HG02623 (cell line): ENCODE results near the gene TMEM134.
A peak's percentile ranks its signal among the peaks of the same experiment; 100 is the strongest.

Experiments
- ATAC-seq: cut with Tn5 transposase; IDR thresholded peaks from one replicate; pipeline ENCODE4 v1.9.1; 2021; ENCODE audit warnings: moderate library complexity; ENCODE audit not compliant: unreplicated experiment

TMEM134 gene

DNA sequence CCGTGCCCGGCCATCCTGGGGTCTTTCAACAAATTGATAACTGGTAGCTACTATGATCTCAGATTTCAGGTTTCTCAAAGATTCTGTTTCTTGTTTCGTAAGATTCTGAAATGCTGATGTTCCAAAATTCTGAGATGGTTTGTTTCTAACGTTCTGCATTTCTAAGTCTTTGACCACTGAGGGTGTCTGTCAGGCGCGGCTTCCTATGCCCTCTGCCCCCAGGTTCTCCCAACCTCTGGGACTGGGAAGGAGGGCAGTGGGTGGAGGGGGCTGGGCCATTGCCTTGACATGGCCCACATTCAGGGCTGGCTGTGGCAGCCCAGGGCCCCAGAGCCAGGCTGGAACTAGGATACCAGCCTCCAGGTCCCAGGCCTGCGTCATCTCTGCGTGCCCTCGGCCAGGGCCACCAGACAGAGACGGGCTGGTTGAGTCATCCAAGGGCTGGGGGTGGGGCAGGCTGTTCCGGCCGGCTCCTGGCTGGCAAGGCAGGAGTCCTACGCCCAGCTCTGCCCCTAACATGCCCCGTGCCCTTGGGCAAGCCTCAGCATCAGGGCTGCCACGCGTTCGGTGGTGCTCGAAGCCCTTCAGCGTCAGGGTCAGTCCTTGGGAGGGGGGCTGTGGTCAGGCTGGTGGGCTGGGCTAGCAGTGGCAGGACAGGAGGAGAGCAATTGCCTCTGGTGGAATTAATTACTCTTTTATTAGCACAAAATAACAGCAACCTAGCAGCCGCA is 5.2 kb downstream of the TMEM134 start:
- ATAC-seq, result no peak

GRCh38 chr11:67463186-67463585 is 5.9 kb downstream of the TMEM134 start:
- ATAC-seq, result no peak

DNA sequence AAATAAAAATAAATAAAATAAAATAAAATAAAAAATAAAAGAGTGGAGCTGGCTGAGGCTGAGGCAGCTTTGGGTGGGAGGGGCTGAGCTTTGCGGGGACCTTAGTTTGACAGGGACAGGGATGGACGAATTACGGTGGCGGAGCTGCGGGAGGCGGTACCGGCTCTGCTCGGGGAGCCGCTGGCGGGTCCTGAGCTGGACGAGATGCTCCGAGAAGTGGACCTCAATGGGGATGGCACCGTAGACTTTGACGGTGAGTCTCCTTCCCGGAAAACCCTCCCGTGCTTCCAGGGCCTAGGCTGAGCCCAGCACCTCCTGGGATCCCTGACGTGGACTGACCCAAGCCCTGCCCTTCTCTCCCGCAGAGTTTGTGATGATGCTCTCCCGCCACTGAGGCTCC is 10.8 kb downstream of the TMEM134 start:
- no peak for ATAC-seq

DNA sequence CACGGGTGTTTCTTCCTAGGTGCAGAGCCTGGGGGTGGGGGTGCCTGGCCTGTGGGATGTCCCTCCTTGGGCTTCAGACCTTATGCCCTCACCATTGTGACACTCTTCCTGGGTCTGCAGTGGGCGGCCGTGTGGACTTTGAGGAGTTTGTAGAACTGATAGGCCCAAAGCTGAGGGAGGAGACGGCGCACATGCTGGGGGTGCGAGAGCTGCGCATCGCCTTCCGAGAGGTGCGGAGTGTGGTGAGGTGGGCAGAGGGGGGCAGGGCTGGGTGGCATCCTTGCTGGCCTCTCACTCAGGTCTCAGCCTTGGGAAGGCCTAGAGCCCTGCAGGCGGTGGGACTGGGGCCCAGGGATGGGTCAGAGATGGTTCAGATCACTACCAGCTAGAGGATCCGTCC is 11.6 kb downstream of the TMEM134 start:
- no peak for ATAC-seq

DNA sequence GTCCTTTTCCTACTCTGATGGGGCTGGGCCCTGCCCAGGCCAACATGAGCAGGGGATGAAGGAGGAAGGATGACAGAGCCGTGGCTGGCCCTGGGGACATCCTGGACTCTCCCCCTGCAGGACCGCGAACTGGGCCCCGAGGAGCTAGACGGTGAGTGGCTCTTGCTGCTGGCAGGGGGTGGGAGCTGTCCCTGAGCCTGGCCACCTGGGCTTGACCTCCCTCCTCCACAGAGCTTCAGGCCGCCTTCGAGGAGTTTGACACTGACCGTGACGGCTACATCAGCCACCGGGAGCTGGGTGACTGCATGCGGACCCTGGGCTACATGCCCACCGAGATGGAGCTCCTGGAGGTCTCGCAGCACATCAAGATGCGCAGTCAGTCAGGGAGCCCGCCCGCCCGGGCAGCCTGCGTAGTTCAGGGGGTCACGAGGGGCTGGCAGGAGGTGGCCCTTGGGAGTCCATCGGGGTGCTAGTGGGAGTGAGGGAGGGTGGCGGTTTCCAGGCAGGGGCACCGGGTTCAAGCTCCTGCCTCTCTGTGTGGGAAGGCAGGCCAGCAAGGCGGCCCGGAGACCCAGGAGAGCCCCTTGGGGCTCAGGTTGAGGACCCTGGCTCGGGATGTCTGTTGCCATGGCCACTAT is 12.9 kb downstream of the TMEM134 start:
- no peak for ATAC-seq

DNA sequence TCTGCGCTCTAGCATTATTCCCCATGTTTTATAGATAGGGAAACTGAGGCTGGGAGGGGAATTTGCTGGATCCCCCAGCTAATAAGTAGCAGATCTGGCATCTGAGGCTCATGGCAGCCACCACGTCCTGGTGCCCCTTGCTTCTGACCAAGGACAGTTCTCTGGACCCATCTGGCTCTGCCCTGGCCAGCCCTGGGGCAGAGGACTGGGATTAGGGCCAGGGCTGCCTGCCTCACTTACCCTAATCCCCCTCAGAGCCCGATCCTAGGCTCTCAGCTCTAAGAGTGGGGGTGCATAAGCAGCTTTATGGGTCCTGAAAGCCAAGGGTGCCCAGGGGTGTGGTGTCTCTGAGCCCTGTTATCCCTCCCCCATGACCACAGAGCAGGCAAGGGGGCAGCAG is 14.0 kb downstream of the TMEM134 start, which contains the start of gene CABP4:
Gene CABP4 (plus strand): TSS at position 301 of the 400 bp plus-strand sequence. CDS start 70 bp downstream, at position 371.
- no peak for ATAC-seq

DNA sequence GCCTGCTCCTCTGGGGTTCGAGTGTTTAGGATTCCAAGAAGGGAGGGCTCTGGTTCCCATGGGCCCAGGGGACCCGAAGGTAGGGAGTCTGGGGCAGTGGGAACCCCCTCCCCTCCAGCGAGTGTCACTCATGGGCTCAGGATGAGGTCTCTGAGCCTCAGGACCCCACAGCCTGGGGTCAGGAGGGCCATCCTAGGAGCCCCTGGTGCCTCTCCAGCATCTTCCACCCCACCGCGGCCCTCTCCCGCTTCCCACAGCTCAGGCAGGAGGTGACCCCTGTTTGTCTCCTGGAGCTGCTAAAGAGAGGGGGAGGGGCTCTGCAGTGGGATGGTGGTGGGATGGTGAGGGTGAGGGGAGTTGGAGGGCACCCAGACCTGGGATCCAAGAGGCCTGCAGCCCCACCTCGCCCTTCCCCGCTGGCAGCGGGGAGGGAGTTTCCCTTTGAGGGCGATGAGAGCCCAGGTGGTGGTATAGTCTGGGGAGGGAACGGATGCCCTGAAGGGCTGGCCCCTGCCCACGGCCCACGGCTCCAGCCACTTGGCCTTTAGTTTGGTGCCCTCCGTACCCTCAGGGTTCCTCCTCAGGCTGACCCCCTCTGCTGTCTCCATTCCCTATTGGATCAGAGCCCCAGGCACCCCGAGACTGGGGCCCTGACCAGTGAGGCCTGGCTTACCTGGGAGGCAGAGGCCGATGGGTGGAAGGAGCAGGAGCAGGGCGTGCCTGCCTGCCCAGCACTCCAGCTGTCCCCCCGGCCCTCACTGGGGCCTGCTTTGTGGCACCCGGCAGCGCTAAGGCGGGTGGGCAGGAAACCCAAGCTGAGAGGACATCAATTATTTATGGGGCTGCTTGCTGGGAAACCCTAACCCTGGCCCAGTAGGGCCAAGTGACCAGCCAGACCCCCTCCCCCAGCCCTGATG is 15.0 kb downstream of the TMEM134 start:
- no peak for ATAC-seq

GRCh38 chr11:67452141-67452952 is 16.7 kb downstream of the TMEM134 start, which contains the start of gene GPR152:
Gene GPR152 (minus strand): TSS chr11:67452729. CDS start chr11:67452724, 5 bp downstream.
- ATAC-seq, result no peak

GRCh38 chr11:67451658-67451976 is 17.4 kb downstream of the TMEM134 start:
- ATAC-seq, result no peak

GRCh38 chr11:67450796-67451657 is 18.0 kb downstream of the TMEM134 start:
- ATAC-seq, result no peak

- no peak for ATAC-seq
These were observed 19.8 kb downstream of the TMEM134 start for GRCh38 chr11:67449116-67449844.

- no peak for ATAC-seq
These were observed 20.8 kb downstream of the TMEM134 start for GRCh38 chr11:67448220-67448609.

DNA sequence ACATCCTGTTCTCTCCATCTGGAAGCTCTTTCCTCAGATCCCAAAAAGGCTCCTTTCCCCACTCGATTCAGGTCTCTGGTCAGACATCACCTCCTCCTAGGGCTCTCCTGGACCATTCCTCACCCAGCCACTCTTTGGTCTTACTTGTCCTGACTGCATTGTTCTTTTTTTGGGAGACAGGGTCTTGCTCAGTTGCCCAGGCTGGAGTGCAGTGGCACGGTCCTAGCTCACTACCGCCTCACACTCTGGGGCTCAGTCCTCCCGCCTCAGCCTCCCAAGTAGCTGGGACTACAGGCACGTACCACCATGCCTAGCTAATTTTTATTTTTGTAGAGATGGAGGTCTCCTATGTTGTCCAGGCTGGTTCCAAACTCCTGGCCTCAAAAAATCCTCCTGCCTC is 23.5 kb downstream of the TMEM134 start:
- no peak for ATAC-seq

- ATAC-seq, result peak; percentile 10
These were observed 26.3 kb downstream of the TMEM134 start for GRCh38 chr11:67442504-67443404.

DNA sequence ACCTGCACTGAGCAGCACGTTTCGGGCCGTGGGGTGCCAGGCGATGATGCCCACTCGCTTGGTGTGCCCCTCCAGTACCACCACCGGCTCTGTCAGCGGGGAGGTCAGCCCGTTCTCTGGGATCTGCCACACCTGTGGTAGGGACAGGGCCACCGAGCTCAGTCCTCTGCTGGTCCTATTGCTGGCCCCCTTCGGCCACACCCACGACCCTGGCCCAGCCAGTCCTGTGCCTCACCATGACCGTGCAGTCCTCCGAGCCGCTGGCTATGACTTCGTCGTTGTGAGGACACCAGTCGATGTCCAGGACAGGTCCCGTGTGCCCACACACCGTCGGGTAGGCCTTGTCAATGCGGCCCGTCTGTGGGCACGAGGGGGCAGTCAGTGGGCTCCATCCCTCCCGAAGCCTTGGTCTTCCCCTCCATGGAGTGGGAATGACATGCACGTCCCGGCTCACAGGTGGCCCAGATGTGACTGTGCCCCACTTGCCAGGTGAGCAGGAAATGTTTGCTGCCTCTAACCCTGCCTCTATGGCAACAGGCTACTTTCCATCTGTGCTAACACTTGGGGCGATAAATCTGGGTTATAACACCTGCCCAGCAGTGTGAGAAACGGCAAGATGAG is 27.2 kb downstream of the TMEM134 start:
- ATAC-seq, result no peak

GRCh38 chr11:67441098-67441563 is 27.9 kb downstream of the TMEM134 start:
- no peak for ATAC-seq
